ENCODE data around the gene WNT2B.
A peak's percentile ranks its signal among the peaks of the same experiment; 100 is the strongest.

The WNT2B gene

DNA sequence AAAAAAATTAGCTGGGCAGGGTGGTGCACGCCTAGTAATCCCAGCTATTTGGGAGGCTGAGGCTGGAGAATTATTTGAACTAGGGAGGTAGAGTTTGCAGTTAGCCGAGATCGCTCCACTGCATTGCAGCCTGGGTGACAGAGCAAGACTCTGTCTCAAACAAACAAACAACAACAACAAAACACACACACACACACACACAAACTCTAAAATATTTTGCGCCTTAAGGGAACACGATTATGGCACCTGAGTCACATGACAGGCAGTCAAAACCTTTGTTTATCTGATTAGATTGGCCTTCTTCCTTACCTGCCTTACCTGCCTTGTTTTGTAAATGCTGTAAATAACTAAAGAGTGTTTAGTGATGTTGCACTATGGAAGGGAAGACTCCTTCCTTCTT is 20.6 kb upstream of the WNT2B start:
- DNase-seq (ENCODE audit: extremely low read depth, low read depth): no peak
- TF ChIP-seq, protein P1, sequence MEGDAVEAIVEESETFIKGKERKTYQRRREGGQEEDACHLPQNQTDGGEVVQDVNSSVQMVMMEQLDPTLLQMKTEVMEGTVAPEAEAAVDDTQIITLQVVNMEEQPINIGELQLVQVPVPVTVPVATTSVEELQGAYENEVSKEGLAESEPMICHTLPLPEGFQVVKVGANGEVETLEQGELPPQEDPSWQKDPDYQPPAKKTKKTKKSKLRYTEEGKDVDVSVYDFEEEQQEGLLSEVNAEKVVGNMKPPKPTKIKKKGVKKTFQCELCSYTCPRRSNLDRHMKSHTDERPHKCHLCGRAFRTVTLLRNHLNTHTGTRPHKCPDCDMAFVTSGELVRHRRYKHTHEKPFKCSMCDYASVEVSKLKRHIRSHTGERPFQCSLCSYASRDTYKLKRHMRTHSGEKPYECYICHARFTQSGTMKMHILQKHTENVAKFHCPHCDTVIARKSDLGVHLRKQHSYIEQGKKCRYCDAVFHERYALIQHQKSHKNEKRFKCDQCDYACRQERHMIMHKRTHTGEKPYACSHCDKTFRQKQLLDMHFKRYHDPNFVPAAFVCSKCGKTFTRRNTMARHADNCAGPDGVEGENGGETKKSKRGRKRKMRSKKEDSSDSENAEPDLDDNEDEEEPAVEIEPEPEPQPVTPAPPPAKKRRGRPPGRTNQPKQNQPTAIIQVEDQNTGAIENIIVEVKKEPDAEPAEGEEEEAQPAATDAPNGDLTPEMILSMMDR (IDR thresholded peaks at IDR 0.05; ENCODE audit: low read depth, low read length, missing control alignments): no peak
- no peak overlapping the region for H3K4me3 ChIP-seq (replicated peaks; ENCODE audit: low read depth, low read length)

DNA sequence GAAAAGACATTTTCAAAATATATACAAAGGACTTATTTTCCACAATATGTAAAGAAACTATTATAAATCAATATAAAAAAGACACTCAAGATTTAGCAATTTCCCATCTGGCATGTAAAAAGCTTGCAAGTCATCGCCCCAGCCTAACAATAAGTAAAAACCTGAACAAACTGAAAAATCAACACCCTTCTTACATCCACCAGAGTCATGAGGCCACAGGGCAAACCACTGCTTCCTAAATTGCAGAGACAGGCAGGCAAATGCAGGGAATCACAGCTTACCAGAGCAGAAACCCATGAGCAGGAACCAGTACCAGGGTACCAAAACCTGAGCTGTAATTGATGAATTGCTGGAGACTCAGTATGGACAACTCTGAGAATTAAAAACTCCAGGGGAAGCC is 16.7 kb upstream of the WNT2B start:
- DNase-seq (ENCODE audit: extremely low read depth, low read depth): no peak
- H3K4me3 ChIP-seq (replicated peaks; ENCODE audit: low read depth, low read length): no peak overlapping the region
- TF ChIP-seq, protein P1 (IDR thresholded peaks at IDR 0.05; ENCODE audit: low read depth, low read length, missing control alignments): no peak

DNA sequence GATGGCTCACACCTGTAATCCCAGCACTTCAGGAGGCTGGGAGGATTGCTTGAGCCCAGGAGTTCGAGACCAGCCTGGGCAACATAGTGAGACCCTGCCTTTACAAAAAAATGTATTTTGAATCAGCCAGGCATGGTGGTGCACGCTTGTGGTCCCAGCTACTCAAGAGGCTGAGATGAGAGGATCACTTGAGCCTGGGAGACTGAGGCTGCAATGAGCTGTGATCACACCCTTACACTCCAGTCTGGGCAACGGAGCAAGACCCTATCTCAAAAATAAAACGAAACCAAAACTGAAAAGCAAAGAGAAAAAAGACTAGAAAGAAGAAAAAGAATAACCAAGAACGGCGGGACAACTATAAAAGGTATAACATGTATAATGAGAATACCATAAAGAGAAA is 15.4 kb upstream of the WNT2B start:
- H3K4me3 ChIP-seq (replicated peaks; ENCODE audit: low read depth, low read length): no peak overlapping the region
- no peak for DNase-seq (ENCODE audit: extremely low read depth, low read depth)
- TF ChIP-seq, protein P1 (IDR thresholded peaks at IDR 0.05; ENCODE audit: low read depth, low read length, missing control alignments): no peak

DNA sequence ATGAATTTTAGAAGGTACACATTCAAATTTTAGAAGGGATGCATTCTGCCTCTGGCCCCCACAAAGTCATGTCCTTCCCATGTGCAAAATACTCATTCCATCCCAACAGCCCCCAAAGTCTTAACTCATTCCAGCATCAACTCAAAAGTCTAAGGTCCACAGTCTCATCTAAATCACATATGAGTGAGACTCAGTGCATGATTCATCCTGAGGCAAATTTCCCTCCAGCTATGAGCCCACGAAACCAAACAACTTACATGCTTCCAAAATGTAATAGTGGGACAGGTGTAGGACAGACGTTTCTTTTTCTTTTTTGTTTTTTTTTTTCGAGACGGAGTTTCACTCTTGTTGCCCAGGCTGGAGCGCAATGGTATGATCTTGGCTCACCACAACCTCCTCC is 12.5 kb upstream of the WNT2B start:
- DNase-seq (ENCODE audit: extremely low read depth, low read depth): no peak
- TF ChIP-seq, protein P1 (IDR thresholded peaks at IDR 0.05; ENCODE audit: low read depth, low read length, missing control alignments): no peak
- H3K4me3 ChIP-seq (replicated peaks; ENCODE audit: low read depth, low read length): no peak overlapping the region

DNA sequence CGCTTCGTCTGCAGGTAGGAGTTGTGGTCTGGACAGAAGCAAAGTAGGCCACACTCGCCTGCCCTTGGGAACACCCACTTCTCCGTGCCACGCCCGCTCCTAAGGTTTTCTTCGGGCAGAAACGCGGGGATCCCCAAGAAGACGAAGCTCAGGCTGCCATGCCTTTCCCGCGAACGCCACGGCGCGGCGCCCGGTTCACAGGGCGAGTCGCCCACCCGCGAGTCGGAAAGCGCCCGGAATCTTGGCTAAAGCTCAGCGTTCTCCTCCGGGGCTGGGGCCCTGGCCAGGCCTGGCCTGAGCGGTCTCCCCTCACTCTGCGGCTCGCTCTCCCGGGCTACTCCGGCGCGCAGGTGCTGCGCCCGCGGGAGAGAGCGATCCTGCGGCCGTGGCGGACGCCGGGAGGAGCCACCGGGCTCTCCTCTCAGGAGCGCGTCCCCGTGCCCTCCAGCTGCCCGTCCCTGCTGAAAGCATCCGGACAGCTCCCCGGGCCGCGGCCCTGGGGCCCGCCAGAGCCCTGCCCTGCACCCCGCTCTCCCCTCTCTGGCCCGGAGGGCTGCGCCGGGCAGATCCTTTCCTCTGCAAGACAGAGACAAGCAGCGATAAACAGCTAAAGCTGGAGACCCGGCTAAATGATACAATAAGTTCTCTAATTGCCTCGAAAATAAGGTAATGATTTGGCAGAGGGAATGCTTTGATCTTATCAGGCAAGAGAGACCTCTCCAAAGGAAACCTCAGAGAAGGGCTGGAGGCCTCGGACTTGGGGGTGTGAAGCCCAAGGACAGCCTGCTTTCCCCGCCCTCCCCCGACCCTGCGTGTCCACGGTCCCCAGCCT is 6.7 kb upstream of the WNT2B start:
- no peak for DNase-seq (ENCODE audit: extremely low read depth, low read depth)
- H3K4me3 ChIP-seq (replicated peaks; ENCODE audit: low read depth, low read length): peak overlapping the region; percentile 49
- TF ChIP-seq, protein P1 (IDR thresholded peaks at IDR 0.05; ENCODE audit: low read depth, low read length, missing control alignments): peak; percentile 81

DNA sequence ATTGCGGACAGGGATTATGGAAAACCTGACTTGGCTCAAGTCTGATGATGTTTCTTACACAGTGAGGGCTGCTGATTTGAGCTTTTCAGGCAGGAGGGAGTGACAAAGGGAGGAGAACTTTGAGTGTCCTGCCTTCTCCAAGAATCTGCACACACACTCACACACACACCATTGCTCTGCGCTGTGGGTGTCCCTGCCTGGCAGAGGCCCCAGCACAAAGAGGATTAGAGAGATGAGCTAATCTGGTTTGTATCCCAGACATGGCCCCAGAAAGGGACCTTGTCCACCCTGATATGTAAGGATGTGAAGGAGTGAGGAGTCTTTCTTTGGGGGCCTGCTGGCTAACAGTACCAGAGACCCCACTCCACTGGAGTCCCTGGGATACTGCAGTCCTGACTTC is 5.9 kb upstream of the WNT2B start:
- no peak overlapping the region for H3K4me3 ChIP-seq (replicated peaks; ENCODE audit: low read depth, low read length)
- no peak for DNase-seq (ENCODE audit: extremely low read depth, low read depth)
- TF ChIP-seq, protein P1 (IDR thresholded peaks at IDR 0.05; ENCODE audit: low read depth, low read length, missing control alignments): no peak
